C4-2B (cell line): ENCODE results near the gene BAZ1B.

Experiments
- ZFX ChIP-seq: fragments of 450-650 bp; IDR thresholded peaks from 2 replicates; pipeline ENCODE4 v1.6.1; 2017
- TF ChIP-seq, protein P1 (sequence below): fragments of 450-650 bp; conservative IDR thresholded peaks from 2 replicates; pipeline ENCODE4 v1.5.1; 2017; ENCODE audit warnings: mild to moderate bottlenecking

DNA sequence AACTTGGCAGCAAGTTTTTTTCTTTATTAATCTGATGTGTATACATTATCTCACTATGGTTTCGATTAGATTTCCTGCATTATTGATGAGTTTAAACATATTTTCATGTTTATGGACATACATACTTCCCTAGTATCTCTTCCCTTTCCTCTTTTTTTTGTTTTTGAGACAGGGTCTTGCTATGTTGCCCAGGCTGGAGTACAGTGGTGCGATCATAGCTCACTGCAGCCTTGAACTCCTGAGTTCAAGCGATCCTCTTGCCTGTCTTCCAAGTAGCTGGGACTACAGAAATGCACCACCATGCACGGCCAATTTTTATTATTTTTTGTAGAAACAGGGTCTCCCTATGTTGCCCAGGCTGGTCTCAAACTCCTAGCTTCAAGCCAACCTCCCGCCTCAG, 18.9 kb downstream of the BAZ1B start:
- TF ChIP-seq, protein P1, sequence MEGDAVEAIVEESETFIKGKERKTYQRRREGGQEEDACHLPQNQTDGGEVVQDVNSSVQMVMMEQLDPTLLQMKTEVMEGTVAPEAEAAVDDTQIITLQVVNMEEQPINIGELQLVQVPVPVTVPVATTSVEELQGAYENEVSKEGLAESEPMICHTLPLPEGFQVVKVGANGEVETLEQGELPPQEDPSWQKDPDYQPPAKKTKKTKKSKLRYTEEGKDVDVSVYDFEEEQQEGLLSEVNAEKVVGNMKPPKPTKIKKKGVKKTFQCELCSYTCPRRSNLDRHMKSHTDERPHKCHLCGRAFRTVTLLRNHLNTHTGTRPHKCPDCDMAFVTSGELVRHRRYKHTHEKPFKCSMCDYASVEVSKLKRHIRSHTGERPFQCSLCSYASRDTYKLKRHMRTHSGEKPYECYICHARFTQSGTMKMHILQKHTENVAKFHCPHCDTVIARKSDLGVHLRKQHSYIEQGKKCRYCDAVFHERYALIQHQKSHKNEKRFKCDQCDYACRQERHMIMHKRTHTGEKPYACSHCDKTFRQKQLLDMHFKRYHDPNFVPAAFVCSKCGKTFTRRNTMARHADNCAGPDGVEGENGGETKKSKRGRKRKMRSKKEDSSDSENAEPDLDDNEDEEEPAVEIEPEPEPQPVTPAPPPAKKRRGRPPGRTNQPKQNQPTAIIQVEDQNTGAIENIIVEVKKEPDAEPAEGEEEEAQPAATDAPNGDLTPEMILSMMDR = no peak
- TF ChIP-seq ZFX = no peak
